SK-N-SH (cell line): ENCODE results near the gene CNGA1. TPM values are rescaled to one million over a fixed set of nuclear protein-coding genes. Genes with fewer than 3 reads are reported as not detected.

Experiments
- CTCF ChIA-PET: fragments of 300-600, 350-600 bp; formaldehyde crosslinking; extraction: SDS; loops from one replicate; lab custom pipeline; 2021; lab: Yijun Ruan, JAX
- POLR2A ChIA-PET: fragments of 350-600 bp; sonication (Branson Sonifier 250); formaldehyde crosslinking; extraction: SDS; loops from one replicate; lab custom pipeline; 2020; ENCODE audit warnings: antibody characterized with exemption, inconsistent platforms; lab: Yijun Ruan, JAX
- DNase-seq: peaks from one replicate; pipeline ENCODE4 v3.0.0; 2012
- H2AFZ ChIP-seq: fragments of 200-600 bp; sonication (generic); 2 replicates; pipeline ENCODE4 v1.8.1; 2016; ENCODE audit warnings: antibody characterized with exemption, mild to moderate bottlenecking, low read depth
- H3F3A ChIP-seq: fragments of 200-600 bp; sonication (generic); replicated peaks from 2 replicates; pipeline ENCODE3; 2016; ENCODE audit warnings: antibody characterized with exemption, mild to moderate bottlenecking; ENCODE audit not compliant: insufficient read depth
- H3K27ac ChIP-seq, 2 experiments: fragments of 200-500 bp in 1 of 2; fragments of 200-600 bp in 1 of 2; sonication (Bioruptor generic) in 1 of 2; sonication (generic), shearing (Covaris generic) in 1 of 2; 2 replicates each; pipeline versions ENCODE4 v1.5.1 to v1.6.1; 2014 to 2016; ENCODE audit warnings: low read depth in 2 of 2, inconsistent platforms in 1 of 2, low read length in 1 of 2, mild to moderate bottlenecking in 1 of 2, mixed read lengths in 1 of 2
- H3K27me3 ChIP-seq: fragments of 200-600 bp; sonication (generic), shearing (Covaris generic); 2 replicates; pipeline ENCODE4 v1.6.1; 2016; ENCODE audit warnings: mixed run types; ENCODE audit not compliant: insufficient read depth
- H3K36me3 ChIP-seq, 2 experiments: fragments of 200-500 bp in 1 of 2; fragments of 200-600 bp in 1 of 2; sonication (Bioruptor generic) in 1 of 2; sonication (generic) in 1 of 2; replicated peaks in 1 of 2; 2 replicates each; pipeline versions ENCODE3 to v1.5.1; 2014 to 2016; ENCODE audit warnings: low read length in 1 of 2, mild to moderate bottlenecking in 1 of 2; ENCODE audit not compliant: insufficient read depth in 2 of 2, control insufficient read depth in 1 of 2
- H3K4me1 ChIP-seq, 2 experiments: fragments of 200-500 bp in 1 of 2; fragments of 200-600 bp in 1 of 2; sonication (Bioruptor generic) in 1 of 2; sonication (generic), shearing (Covaris generic) in 1 of 2; 2 replicates each; pipeline versions ENCODE4 v1.5.1 to v1.6.1; 2014 to 2016; ENCODE audit warnings: low read depth in 1 of 2, low read length in 1 of 2, mixed run types in 1 of 2; ENCODE audit not compliant: insufficient read depth in 2 of 2, control insufficient read depth in 1 of 2
- H3K4me2 ChIP-seq: fragments of 200-600 bp; sonication (generic), shearing (Covaris generic); 2 replicates; pipeline ENCODE4 v1.6.1; 2017; ENCODE audit warnings: mixed run types
- H3K4me3 ChIP-seq, 2 experiments: fragments of 200-500 bp in 1 of 2; fragments of 200-600 bp in 1 of 2; sonication (Bioruptor generic) in 1 of 2; sonication (generic), shearing (Covaris generic) in 1 of 2; 2 replicates each; pipeline versions ENCODE4 v1.5.1 to v1.8.1; 2014 to 2016; ENCODE audit warnings: low read depth in 2 of 2, inconsistent platforms in 1 of 2, low read length in 1 of 2, mild to moderate bottlenecking in 1 of 2, mixed read lengths in 1 of 2, moderate library complexity in 1 of 2
- H3K79me2 ChIP-seq: fragments of 200-600 bp; sonication (generic); 2 replicates; pipeline ENCODE4 v1.8.1; 2017; ENCODE audit warnings: mild to moderate bottlenecking; ENCODE audit not compliant: insufficient read depth
- H3K9ac ChIP-seq: fragments of 200-600 bp; sonication (generic); 2 replicates; pipeline ENCODE4 v1.6.1; 2017; ENCODE audit warnings: mixed run types
- H3K9me2 ChIP-seq: fragments of 200-600 bp; sonication (generic); 2 replicates; pipeline ENCODE4 v1.6.1; 2017; ENCODE audit warnings: mixed run types
- H3K9me3 ChIP-seq: fragments of 200-600 bp; sonication (generic); 2 replicates; pipeline ENCODE4 v1.6.1; 2017; ENCODE audit warnings: mixed run types, mild to moderate bottlenecking, moderate library complexity
- H4K20me1 ChIP-seq: fragments of 200-600 bp; sonication (generic); 2 replicates; pipeline ENCODE4 v1.6.1; 2017; ENCODE audit warnings: mild to moderate bottlenecking, mixed run types; ENCODE audit not compliant: insufficient read depth
- CTCF ChIP-seq: fragments of 200-600 bp; sonication (generic); IDR thresholded peaks from 2 replicates; pipeline ENCODE4 v1.6.1; 2017; ENCODE audit warnings: antibody characterized with exemption, mild to moderate bottlenecking, moderate library complexity
- EP300 ChIP-seq, 2 experiments: IDR thresholded peaks; 2 replicates each; pipeline versions ENCODE4 v1.4.0 to v1.6.1; 2012; ENCODE audit warnings: borderline replicate concordance in 1 of 2, low read depth in 1 of 2, low read length in 1 of 2
- EZH2phosphoT487 ChIP-seq: fragments of 200-600 bp; sonication (generic); IDR thresholded peaks from 2 replicates; pipeline ENCODE4 v1.6.1; 2017; ENCODE audit warnings: low read depth, mixed run types, mild to moderate bottlenecking, antibody characterized with exemption, moderate library complexity, borderline replicate concordance
- FOSL2 ChIP-seq: IDR thresholded peaks from 2 replicates; pipeline ENCODE4 v1.4.0; 2012; ENCODE audit warnings: low read depth, mild to moderate bottlenecking, moderate library complexity, borderline replicate concordance
- FOXM1 ChIP-seq: IDR thresholded peaks from 2 replicates; pipeline ENCODE4 v1.4.0; 2012; ENCODE audit warnings: low read depth, mild to moderate bottlenecking
- GATA2 ChIP-seq: sonication (generic); formaldehyde crosslinking; IDR thresholded peaks from 2 replicates; pipeline ENCODE4 v1.5.0; 2020; ENCODE audit warnings: mild to moderate bottlenecking, missing genetic modification reagents
- IRF3 ChIP-seq: fragments of 150-350 bp; IDR thresholded peaks from 2 replicates; pipeline ENCODE4 v1.6.1; 2016; ENCODE audit warnings: mild to moderate bottlenecking, low read depth, low read length
- JUND ChIP-seq: IDR thresholded peaks from 2 replicates; pipeline ENCODE4 v1.4.0; 2012
- MAX ChIP-seq: IDR thresholded peaks from 2 replicates; pipeline ENCODE4 v1.4.0; 2012; ENCODE audit warnings: low read depth
- MEF2A ChIP-seq: IDR thresholded peaks from 2 replicates; pipeline ENCODE4 v1.4.0; 2012; ENCODE audit warnings: low read depth, borderline replicate concordance
- MXI1 ChIP-seq: IDR thresholded peaks from 2 replicates; pipeline ENCODE4 v1.6.1; 2012; ENCODE audit warnings: mild to moderate bottlenecking, low read depth, low read length, improper control_type of control experiment
- NRF1 ChIP-seq: IDR thresholded peaks from 2 replicates; pipeline ENCODE4 v1.6.1; 2012; ENCODE audit warnings: low read depth, mild to moderate bottlenecking, low read length
- RAD21 ChIP-seq: IDR thresholded peaks from 2 replicates; pipeline ENCODE4 v1.6.1; 2012; ENCODE audit warnings: mild to moderate bottlenecking, low read length
- RCOR1 ChIP-seq: fragments of 150-350 bp; IDR thresholded peaks from 2 replicates; pipeline ENCODE4 v1.6.1; 2017; ENCODE audit warnings: antibody characterized with exemption, low read length
- RFX5 ChIP-seq: IDR thresholded peaks from 2 replicates; pipeline ENCODE4 v1.6.1; 2012; ENCODE audit warnings: mild to moderate bottlenecking, improper control_type of control experiment, low read length
- RXRA ChIP-seq: IDR thresholded peaks from 2 replicates; pipeline ENCODE4 v1.4.0; 2012; ENCODE audit warnings: low read depth, mild to moderate bottlenecking, borderline replicate concordance
- SMC3 ChIP-seq: IDR thresholded peaks from 2 replicates; pipeline ENCODE4 v1.6.1; 2012; ENCODE audit warnings: low read depth, low read length, improper control_type of control experiment
- TEAD4 ChIP-seq: IDR thresholded peaks from 2 replicates; pipeline ENCODE4 v1.4.0; 2012; ENCODE audit warnings: mild to moderate bottlenecking, borderline replicate concordance; ENCODE audit not compliant: insufficient read depth
- YY1 ChIP-seq: IDR thresholded peaks from 2 replicates; pipeline ENCODE4 v1.4.0; 2012; ENCODE audit warnings: low read depth, mild to moderate bottlenecking
- WGBS: methylation state at CpG from one replicate; pipeline ENCODE4 v1.1.6; 2017; ENCODE audit warnings: low lambda C conversion rate; 5-methylcytosine and 5-hydroxymethylcytosine counted together
- polyA plus RNA-seq, 3 experiments: library from polyadenylated mRNA; depleted of rRNA; stranded (reverse); fragments of >200 nt; gene quantifications; 2 replicates each; pipeline ENCODE4 v1.2.3, GENCODE V29; 2012
- TF ChIP-seq, protein P1 (sequence below): IDR thresholded peaks from 2 replicates; pipeline ENCODE4 v1.4.0; 2012; ENCODE audit warnings: low read depth, borderline replicate concordance

CNGA1 gene
- polyA plus RNA-seq, 1 of the 3 experiments (the other 2 are of a cell fraction) = 0.23 TPM

GRCh38 chr4:47954677-47955076, 61.8 kb downstream of the CNGA1 start:
- POLR2A ChIA-PET = no interaction called here
- Histone ChIP-seq H3K4me2 (no peak overlapping the region), H3K4me1 (no peaks in the 10 kb centered on the region), H3F3A (no peaks in the 10 kb centered on the region), H3K9ac (no peak overlapping the region), H3K79me2 (no peaks in the 10 kb centered on the region)
- CTCF ChIA-PET = interaction anchor here (0.8 kb wide), 1 partner anchor 290 kb away, joined by 3 read pairs; no protein-coding TSS in a partner anchor
- TF ChIP-seq MAX (no peak), GATA2 (CRISPR knock-in tag) (no peak), SMC3 (no peak), JUND (no peak), EZH2phosphoT487 (no peak), RXRA (no peak), RAD21 (no peak), FOXM1 (no peak), RFX5 (no peak), MEF2A (no peak), TEAD4 (no peak), RCOR1 (no peak), CTCF (no peak)
- TF ChIP-seq, protein P1, sequence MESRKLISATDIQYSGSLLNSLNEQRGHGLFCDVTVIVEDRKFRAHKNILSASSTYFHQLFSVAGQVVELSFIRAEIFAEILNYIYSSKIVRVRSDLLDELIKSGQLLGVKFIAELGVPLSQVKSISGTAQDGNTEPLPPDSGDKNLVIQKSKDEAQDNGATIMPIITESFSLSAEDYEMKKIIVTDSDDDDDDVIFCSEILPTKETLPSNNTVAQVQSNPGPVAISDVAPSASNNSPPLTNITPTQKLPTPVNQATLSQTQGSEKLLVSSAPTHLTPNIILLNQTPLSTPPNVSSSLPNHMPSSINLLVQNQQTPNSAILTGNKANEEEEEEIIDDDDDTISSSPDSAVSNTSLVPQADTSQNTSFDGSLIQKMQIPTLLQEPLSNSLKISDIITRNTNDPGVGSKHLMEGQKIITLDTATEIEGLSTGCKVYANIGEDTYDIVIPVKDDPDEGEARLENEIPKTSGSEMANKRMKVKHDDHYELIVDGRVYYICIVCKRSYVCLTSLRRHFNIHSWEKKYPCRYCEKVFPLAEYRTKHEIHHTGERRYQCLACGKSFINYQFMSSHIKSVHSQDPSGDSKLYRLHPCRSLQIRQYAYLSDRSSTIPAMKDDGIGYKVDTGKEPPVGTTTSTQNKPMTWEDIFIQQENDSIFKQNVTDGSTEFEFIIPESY = no peak
- TF ChIP-seq, all 33 proteins: peak for 0
- Histone ChIP-seq H3K27ac (no peak overlapping the region), H3K4me3 (no peak overlapping the region), H3K9me3 (no peaks in the 10 kb centered on the region), H4K20me1 (no peaks in the 10 kb centered on the region), H2AFZ (no peak overlapping the region), H3K27me3 (no peaks in the 10 kb centered on the region), H3K9me2 (no peaks in the 10 kb centered on the region), H3K36me3 (no peaks in the 10 kb centered on the region)
- DNase-seq = no peak
- 37% methylated on average over 6 of the region's 6 CpGs for WGBS

GRCh38 chr4:47954245-47954644, 62.2 kb downstream of the CNGA1 start:
- no peaks in the 10 kb centered on the region for H3K4me1 ChIP-seq
- H3K9me3 ChIP-seq = no peaks in the 10 kb centered on the region
- H3K4me2 ChIP-seq = no peak overlapping the region
- no peaks in the 10 kb centered on the region for H4K20me1 ChIP-seq
- CTCF ChIA-PET = interaction anchor here (0.8 kb wide), 1 partner anchor 289 kb away, joined by 3 read pairs; no protein-coding TSS in a partner anchor
- no peak overlapping the region for H3K27ac ChIP-seq
- no peaks in the 10 kb centered on the region for H3K79me2 ChIP-seq
- no peaks in the 10 kb centered on the region for H3F3A ChIP-seq
- H3K4me3 ChIP-seq = no peak overlapping the region
- H3K9me2 ChIP-seq = no peaks in the 10 kb centered on the region
- H3K36me3 ChIP-seq = no peaks in the 10 kb centered on the region
- H3K27me3 ChIP-seq = no peaks in the 10 kb centered on the region
- 57% methylated on average over 10 of the region's 10 CpGs for WGBS
- POLR2A ChIA-PET = no interaction called here
- DNase-seq = no peak
- H2AFZ ChIP-seq = no peak overlapping the region
- H3K9ac ChIP-seq = no peak overlapping the region
- TF ChIP-seq IRF3 = no peak
- TF ChIP-seq JUND = no peak
- no peak for TF ChIP-seq FOSL2
- no peak for TF ChIP-seq NRF1
- TF ChIP-seq CTCF = no peak
- no peak for TF ChIP-seq MXI1
- TF ChIP-seq EP300 (IDR thresholded peaks at IDR 0.05; ENCODE audit: borderline replicate concordance in 1 of 2, low read depth in 1 of 2, low read length in 1 of 2) = no peak
- TF ChIP-seq, protein P1 = no peak
- TF ChIP-seq YY1 = no peak
